ENCODE measurements around the gene DALRD3. TPM values are rescaled to one million over a fixed set of nuclear protein-coding genes. Genes with fewer than 3 reads are reported as not detected.
A peak's percentile ranks its signal among the peaks of the same experiment; 100 is the strongest.

Gene DALRD3
- polyA plus RNA-seq, 4 donors: 22.0 to 31.4 (median 23.2) TPM

DNA sequence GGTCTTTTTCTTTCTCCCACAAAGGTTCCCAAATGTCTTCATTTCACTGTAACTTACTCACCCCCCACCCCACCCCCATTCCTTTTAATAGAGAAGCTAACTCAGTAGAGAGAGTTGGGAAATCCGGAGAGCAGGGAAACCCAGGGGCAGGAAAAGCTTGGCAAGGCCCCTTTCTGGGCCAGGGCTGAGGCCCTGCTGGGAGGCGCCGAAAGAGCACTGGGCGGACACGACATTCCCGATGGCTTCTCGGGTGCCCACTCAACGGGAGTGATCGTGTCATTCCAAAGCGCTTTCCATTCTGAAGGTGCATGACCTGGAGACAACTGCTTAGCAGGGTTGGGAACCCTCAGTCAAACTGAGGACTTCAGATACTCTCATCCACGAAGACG is 1.6 kb upstream of the DALRD3 start:
- Histone ChIP-seq H3K9me3 (ENCODE audit: control insufficient read depth in 2 of 2, insufficient read depth in 1 of 2, low read depth in 1 of 2, low read length in 1 of 2) (no peaks in the 10 kb centered on the region), H3K27ac (ENCODE audit: low read depth in 1 of 3, low read length in 2 of 3) (peak overlapping the region; percentile 98 to 100 (median 100)), H3K4me1 (ENCODE audit: control insufficient read depth in 3 of 3, insufficient read depth in 2 of 3, low read depth in 1 of 3, low read length in 2 of 3) (peaks cover 0 to 37% (median 7%) of the 10 kb centered on the region in 3 donors), H3K27me3 (ENCODE audit: control insufficient read depth in 3 of 3, insufficient read depth in 3 of 3, low read length in 3 of 3) (no peaks in the 10 kb centered on the region), H3K36me3 (ENCODE audit: control insufficient read depth in 3 of 3, insufficient read depth in 2 of 3, low read depth in 1 of 3, low read length in 3 of 3) (peaks cover 8 to 53% (median 10%) of the 10 kb centered on the region in 3 donors), H3K4me3 (ENCODE audit: low read depth in 1 of 3, low read length in 3 of 3) (peak overlapping the region; percentile 69 to 90 (median 90))
- 5 to 37% (median 20%) methylated on average over 12 of the region's 12 CpGs for WGBS, 3 donors
- no peak for FAIRE-seq
- peak in 1 of 2 donors; percentile 39 for DNase-seq

DNA sequence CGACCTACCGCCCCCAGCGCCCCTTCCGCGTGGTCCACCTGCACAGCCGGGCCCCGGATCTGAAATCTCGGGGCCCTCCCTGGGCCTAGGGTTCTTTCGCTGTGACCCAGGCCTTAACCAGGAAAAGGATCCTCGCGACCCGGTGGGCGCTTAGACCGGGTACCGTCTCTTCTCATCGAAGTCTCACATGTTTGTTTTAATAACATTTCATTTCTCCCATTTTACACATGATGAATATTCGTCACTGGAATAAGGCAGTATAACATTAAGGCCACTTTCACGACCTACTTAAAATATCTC is 277 bp upstream of the DALRD3 start:
- FAIRE-seq (no peak), DNase-seq (no peak)
- Histone ChIP-seq H3K4me3 (ENCODE audit: low read depth in 1 of 3, low read length in 3 of 3) (peak overlapping the region; percentile 65 to 70 (median 68)), H3K36me3 (ENCODE audit: control insufficient read depth in 3 of 3, insufficient read depth in 2 of 3, low read depth in 1 of 3, low read length in 3 of 3) (peaks cover 9 to 53% (median 14%) of the 10 kb centered on the region in 3 donors), H3K4me1 (ENCODE audit: control insufficient read depth in 3 of 3, insufficient read depth in 2 of 3, low read depth in 1 of 3, low read length in 2 of 3) (peaks cover 0 to 37% (median 7%) of the 10 kb centered on the region in 3 donors), H3K27me3 (ENCODE audit: control insufficient read depth in 3 of 3, insufficient read depth in 3 of 3, low read length in 3 of 3) (no peaks in the 10 kb centered on the region), H3K27ac (ENCODE audit: low read depth in 1 of 3, low read length in 2 of 3) (peak overlapping the region; percentile 73 to 88 (median 75)), H3K9me3 (ENCODE audit: control insufficient read depth in 2 of 2, insufficient read depth in 1 of 2, low read depth in 1 of 2, low read length in 1 of 2) (no peaks in the 10 kb centered on the region)
- WGBS, 3 donors: 0 to 2% (median 1%) methylated on average over 15 to 18 of the region's 18 CpGs

DNA sequence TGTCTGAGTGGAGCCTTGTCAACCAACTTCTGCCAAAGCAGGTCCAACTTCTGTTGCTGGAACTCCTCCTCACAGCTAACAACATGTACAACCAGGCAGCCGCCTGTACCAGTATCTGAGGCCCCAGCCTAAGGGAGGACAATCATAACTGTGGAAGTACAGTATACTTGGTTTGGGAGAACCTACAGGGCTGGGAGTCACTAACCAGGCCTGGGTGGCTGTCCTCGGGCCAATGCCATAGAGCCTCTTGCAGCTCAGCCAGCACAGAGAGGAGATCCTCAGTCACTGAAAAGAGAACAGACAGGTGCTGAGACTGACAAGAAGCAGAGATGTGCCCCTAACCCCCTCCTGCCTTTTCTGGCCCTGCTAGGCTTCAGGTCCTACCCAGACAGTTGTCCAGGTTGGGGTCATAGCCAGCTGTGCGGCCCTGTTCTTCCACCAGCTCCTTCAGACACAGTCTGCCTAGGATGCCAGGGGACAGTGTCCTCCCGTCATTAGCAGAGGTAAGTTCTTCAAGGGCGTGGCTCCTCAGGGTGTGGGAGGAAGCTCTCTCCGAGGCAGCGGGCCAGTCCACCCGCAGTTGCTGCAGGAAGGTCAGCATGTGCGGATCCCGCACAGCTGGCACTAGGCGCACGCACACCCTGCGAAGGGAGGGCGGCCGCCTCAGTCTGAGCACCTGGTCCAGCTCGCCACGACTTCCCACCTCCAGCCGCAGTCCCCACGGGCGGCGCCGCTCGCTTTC is 980 bp downstream of the DALRD3 start:
- DNase-seq (peak in 1 of 2 donors; percentile 66), FAIRE-seq (no peak)
- Histone ChIP-seq H3K4me3 (ENCODE audit: low read depth in 1 of 3, low read length in 3 of 3) (peak overlapping the region; percentile 65 to 70 (median 68)), H3K9me3 (ENCODE audit: control insufficient read depth in 2 of 2, insufficient read depth in 1 of 2, low read depth in 1 of 2, low read length in 1 of 2) (no peaks in the 10 kb centered on the region), H3K27me3 (ENCODE audit: control insufficient read depth in 3 of 3, insufficient read depth in 3 of 3, low read length in 3 of 3) (no peaks in the 10 kb centered on the region), H3K36me3 (ENCODE audit: control insufficient read depth in 3 of 3, insufficient read depth in 2 of 3, low read depth in 1 of 3, low read length in 3 of 3) (peaks cover 9 to 53% (median 14%) of the 10 kb centered on the region in 3 donors), H3K4me1 (ENCODE audit: control insufficient read depth in 3 of 3, insufficient read depth in 2 of 3, low read depth in 1 of 3, low read length in 2 of 3) (peaks cover 0 to 28% (median 7%) of the 10 kb centered on the region in 3 donors), H3K27ac (ENCODE audit: low read depth in 1 of 3, low read length in 2 of 3) (peak overlapping the region in 2 of 3 donors; percentile 75 to 88)
- 6 to 9% (median 8%) methylated on average over 23 of the region's 23 CpGs for WGBS, 3 donors

DNA sequence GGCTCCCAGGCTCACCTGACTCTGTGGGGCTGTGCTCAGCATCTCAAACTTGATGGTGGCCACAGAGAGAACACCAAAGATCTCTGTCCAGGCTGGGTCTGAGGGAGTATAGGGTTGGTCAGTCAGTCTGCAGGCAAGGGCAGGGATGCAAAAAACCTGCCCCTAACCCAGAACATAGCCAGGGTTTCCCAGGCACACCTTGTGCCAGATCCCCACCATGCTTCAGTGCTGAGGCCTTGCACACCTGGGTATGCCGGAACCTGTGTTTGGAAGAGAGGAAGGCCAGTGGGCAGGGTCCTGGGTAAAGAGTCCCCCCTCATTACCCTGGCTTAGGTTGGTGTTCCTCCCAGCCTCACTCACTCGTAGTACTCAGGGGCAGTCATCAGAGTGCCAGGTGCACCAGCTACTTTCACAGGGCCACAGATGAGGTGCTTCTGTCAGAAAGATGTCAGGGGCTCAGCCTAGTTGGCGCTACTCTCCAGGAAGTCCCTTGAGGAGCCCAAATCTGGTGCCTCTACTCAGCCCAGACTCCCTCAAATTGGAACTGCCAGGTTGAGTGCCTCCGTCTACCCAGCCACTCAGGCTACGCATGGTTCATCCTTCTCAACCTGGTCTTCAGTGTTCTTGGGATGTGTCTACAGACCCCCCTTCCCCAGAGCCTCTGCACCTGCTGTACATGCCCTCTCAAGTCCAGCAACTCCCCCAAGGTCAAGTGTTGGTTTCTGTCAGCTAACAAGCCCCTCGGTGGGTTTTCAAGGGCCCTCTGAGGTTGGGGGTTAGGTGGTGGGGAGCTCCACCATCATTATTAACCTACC is 1.8 kb downstream of the DALRD3 start:
- Histone ChIP-seq H3K27me3 (ENCODE audit: control insufficient read depth in 3 of 3, insufficient read depth in 3 of 3, low read length in 3 of 3) (no peaks in the 10 kb centered on the region), H3K9me3 (ENCODE audit: control insufficient read depth in 2 of 2, insufficient read depth in 1 of 2, low read depth in 1 of 2, low read length in 1 of 2) (no peaks in the 10 kb centered on the region), H3K4me1 (ENCODE audit: control insufficient read depth in 3 of 3, insufficient read depth in 2 of 3, low read depth in 1 of 3, low read length in 2 of 3) (peaks cover 0 to 28% (median 7%) of the 10 kb centered on the region in 3 donors), H3K27ac (ENCODE audit: low read depth in 1 of 3, low read length in 2 of 3) (no peak overlapping the region), H3K4me3 (ENCODE audit: low read depth in 1 of 3, low read length in 3 of 3) (no peak overlapping the region), H3K36me3 (ENCODE audit: control insufficient read depth in 3 of 3, insufficient read depth in 2 of 3, low read depth in 1 of 3, low read length in 3 of 3) (peaks cover 12 to 59% (median 14%) of the 10 kb centered on the region in 3 donors)
- WGBS, 3 donors: 83 to 87% (median 86%) methylated on average over 6 of the region's 6 CpGs
- no peak for DNase-seq
- FAIRE-seq: no peak

DNA sequence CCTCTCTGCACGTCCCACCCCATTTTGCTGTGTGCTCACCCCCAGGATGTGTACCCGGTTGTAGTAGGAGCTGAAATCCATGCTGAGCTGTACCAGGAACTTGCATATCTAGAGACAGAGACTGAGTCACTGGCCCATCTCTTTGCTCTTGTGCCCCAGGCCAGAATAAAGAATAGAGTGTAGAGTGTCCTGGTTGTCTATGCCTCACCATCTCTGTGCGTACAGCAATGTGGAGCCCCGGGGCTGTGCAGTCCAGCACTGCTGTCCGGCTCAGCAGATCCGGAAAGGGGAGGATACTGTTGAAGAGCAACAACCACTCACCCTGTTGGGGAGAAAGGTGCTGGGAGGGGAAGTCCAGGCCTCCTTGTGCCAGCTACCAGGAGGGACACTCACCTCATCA is 2.6 kb downstream of the DALRD3 start:
- DNase-seq (no peak), FAIRE-seq (no peak)
- Histone ChIP-seq H3K27me3 (ENCODE audit: control insufficient read depth in 3 of 3, insufficient read depth in 3 of 3, low read length in 3 of 3) (no peaks in the 10 kb centered on the region), H3K36me3 (ENCODE audit: control insufficient read depth in 3 of 3, insufficient read depth in 2 of 3, low read depth in 1 of 3, low read length in 3 of 3) (peaks cover 12 to 68% (median 14%) of the 10 kb centered on the region in 3 donors), H3K9me3 (ENCODE audit: control insufficient read depth in 2 of 2, insufficient read depth in 1 of 2, low read depth in 1 of 2, low read length in 1 of 2) (no peaks in the 10 kb centered on the region), H3K27ac (ENCODE audit: low read depth in 1 of 3, low read length in 2 of 3) (no peak overlapping the region), H3K4me1 (ENCODE audit: control insufficient read depth in 3 of 3, insufficient read depth in 2 of 3, low read depth in 1 of 3, low read length in 2 of 3) (peaks cover 0 to 28% (median 7%) of the 10 kb centered on the region in 3 donors), H3K4me3 (ENCODE audit: low read depth in 1 of 3, low read length in 3 of 3) (no peak overlapping the region)
- WGBS, 3 donors: 79 to 90% (median 83%) methylated on average over 6 of the region's 6 CpGs

DNA sequence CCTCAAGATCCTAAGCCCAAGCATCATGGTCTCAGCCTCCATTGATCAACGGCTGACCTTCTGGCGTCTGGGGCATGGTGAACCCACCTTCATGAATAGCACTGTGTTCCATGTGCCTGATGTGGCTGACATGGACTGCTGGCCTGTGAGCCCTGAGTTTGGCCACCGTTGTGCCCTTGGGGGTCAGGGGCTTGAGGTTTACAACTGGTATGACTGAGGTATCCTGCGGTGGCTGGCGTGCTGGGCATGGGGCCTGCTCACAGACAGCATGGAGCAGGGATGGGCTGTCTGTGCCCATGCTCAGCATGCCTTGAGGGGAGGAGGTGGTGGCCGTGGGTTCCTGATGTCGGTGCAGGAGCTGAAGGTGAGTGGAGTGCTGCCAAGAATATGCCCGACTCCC is 3.3 kb downstream of the DALRD3 start:
- DNase-seq (no peak), FAIRE-seq (no peak)
- WGBS, 3 donors: 79 to 85% (median 84%) methylated on average over 8 of the region's 8 CpGs
- Histone ChIP-seq H3K27me3 (ENCODE audit: control insufficient read depth in 3 of 3, insufficient read depth in 3 of 3, low read length in 3 of 3) (no peaks in the 10 kb centered on the region), H3K4me1 (ENCODE audit: control insufficient read depth in 3 of 3, insufficient read depth in 2 of 3, low read depth in 1 of 3, low read length in 2 of 3) (peaks cover 0 to 22% (median 5%) of the 10 kb centered on the region in 3 donors), H3K9me3 (ENCODE audit: control insufficient read depth in 2 of 2, insufficient read depth in 1 of 2, low read depth in 1 of 2, low read length in 1 of 2) (no peaks in the 10 kb centered on the region), H3K27ac (ENCODE audit: low read depth in 1 of 3, low read length in 2 of 3) (no peak overlapping the region), H3K4me3 (ENCODE audit: low read depth in 1 of 3, low read length in 3 of 3) (no peak overlapping the region), H3K36me3 (ENCODE audit: control insufficient read depth in 3 of 3, insufficient read depth in 2 of 3, low read depth in 1 of 3, low read length in 3 of 3) (peaks cover 12 to 71% (median 14%) of the 10 kb centered on the region in 3 donors)

DNA sequence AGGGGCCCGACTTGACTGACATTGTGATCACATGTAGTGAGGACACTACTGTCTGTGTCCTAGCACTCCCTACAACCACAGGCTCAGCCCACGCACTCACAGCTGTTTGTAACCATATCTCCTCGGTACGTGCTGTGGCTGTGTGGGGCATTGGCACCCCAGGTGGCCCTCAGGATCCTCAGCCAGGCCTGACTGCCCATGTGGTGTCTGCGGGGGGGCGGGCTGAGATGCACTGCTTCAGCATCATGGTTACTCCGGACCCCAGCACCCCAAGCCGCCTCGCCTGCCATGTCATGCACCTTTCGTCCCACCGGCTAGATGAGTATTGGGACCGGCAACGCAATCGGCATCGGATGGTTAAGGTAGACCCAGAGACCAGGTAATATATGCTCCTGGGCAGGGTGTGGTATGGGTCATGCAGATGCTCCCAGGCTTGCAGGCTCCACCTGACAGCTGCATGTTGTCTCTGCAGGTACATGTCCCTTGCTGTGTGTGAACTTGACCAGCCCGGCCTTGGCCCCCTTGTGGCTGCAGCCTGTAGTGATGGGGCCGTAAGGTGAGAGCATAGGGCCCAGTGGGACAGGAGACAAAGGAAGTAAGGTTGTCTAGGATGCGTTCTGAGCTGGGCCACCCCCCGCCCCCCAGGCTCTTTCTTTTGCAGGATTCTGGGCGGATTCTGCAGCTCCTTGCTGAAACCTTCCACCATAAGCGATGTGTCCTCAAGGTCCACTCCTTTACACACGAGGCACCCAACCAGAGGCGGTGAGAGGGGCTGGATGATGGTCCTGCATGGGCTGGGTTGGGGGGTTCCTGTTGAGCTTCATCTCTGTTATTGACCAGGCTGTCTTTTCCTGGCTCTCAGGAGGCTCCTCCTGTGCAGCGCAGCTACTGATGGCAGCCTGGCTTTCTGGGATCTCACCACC is 4.4 kb downstream of the DALRD3 start:
- Histone ChIP-seq H3K27me3 (ENCODE audit: control insufficient read depth in 3 of 3, insufficient read depth in 3 of 3, low read length in 3 of 3) (no peaks in the 10 kb centered on the region), H3K27ac (ENCODE audit: low read depth in 1 of 3, low read length in 2 of 3) (no peak overlapping the region), H3K4me1 (ENCODE audit: control insufficient read depth in 3 of 3, insufficient read depth in 2 of 3, low read depth in 1 of 3, low read length in 2 of 3) (peaks cover 0 to 12% (median 5%) of the 10 kb centered on the region in 3 donors), H3K9me3 (ENCODE audit: control insufficient read depth in 2 of 2, insufficient read depth in 1 of 2, low read depth in 1 of 2, low read length in 1 of 2) (no peaks in the 10 kb centered on the region), H3K4me3 (ENCODE audit: low read depth in 1 of 3, low read length in 3 of 3) (no peak overlapping the region), H3K36me3 (ENCODE audit: control insufficient read depth in 3 of 3, insufficient read depth in 2 of 3, low read depth in 1 of 3, low read length in 3 of 3) (peaks cover 12 to 79% (median 14%) of the 10 kb centered on the region in 3 donors)
- WGBS, 3 donors: 85 to 87% (median 85%) methylated on average over 24 of the region's 24 CpGs
- no peak for FAIRE-seq
- peak; percentile 67 to 69 for DNase-seq

Measured in small intestine (tissue), 7 donors.